CMK (cell line): ENCODE data around the gene CDCA5.
A peak's percentile ranks its signal among the peaks of the same experiment; 100 is the strongest.

ENCODE experiments used
- DNase-seq: peaks from one replicate; pipeline ENCODE4 v3.0.0-alpha.2; 2010; ENCODE audit warnings: low read depth

Gene CDCA5

DNA sequence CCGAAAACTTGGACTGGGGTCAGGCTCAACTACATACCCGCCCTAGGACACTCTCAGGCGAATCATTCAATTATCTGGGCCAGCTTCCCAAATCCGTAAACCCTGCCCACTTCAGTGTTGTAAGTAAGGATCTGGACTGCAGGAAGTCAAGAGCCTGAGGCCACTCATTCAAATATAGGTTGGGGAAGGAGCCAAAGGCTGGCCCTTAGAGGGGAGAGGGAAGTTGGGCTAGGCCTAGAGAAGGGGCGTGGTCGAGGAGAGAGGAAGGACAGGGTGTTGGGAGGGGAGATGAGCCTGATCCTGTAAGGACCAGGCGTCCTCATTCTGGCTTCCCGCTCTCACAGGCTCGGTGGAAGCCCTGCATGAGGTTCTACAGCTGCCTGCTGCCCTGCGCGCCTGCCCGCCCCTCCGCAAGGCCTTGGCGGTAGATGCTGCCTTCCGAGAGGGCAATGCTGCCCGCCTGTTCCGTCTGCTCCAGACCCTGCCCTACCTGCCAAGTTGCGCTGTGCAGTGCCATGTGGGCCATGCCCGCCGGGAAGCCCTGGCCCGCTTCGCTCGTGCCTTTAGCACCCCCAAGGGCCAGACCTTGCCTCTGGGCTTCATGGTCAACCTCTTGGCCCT is 39.8 kb downstream of the CDCA5 start:
- peak; percentile 58 for DNase-seq

DNA sequence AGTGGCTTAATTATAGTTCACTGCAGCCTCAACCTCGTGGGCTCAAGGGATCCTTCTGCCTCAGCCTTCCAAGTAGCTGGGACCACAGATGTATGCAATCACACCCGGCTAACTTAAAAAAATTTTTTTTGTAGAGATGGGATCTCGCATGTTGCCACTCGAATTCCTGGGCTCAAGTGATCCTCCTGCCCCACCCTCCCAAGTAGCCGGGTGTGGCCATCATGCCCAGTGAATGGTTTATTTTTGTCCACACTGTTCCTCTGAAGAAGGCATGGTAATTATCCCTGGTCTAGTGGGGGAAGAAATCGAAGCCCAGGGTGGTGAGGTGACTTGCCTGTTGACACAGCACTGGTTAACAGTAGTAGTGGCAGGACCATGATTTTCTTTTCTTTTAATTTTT is 40.9 kb downstream of the CDCA5 start:
- DNase-seq = no peak

- DNase-seq = peak; percentile 82
Measured at GRCh38 chr11:65040847-65041622, 42.8 kb downstream of the CDCA5 start, which contains the start of gene SAC3D1. Gene SAC3D1 (plus strand): TSS chr11:65041210. CDS start chr11:65041293, 83 bp downstream.

GRCh38 chr11:65040520-65040846 is 43.4 kb downstream of the CDCA5 start:
- no peak for DNase-seq

- DNase-seq = no peak
Measured at GRCh38 chr11:65036931-65037330, 46.9 kb downstream of the CDCA5 start.

- DNase-seq = no peak
Measured at GRCh38 chr11:65035579-65035978, 48.3 kb downstream of the CDCA5 start.

DNA sequence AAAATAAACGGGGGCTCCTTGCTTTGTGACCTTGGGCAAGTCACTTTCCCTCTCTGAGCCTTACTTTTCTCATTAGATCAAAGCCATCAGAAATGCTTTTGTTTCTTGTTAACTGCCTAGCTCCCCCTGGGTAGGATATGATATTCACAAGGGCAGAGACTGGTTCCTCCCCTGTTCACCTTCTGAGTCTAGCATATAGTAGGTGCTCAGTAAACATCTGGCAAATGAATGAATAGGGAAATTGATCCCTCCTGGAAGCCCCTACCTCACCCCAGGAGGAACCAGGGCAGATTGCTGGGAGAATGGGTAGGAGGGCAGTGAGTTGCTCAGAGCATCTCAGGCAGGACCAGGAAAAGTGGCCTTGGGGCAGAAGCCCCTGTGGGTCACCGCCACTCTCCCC is 49.4 kb downstream of the CDCA5 start:
- DNase-seq = no peak

DNA sequence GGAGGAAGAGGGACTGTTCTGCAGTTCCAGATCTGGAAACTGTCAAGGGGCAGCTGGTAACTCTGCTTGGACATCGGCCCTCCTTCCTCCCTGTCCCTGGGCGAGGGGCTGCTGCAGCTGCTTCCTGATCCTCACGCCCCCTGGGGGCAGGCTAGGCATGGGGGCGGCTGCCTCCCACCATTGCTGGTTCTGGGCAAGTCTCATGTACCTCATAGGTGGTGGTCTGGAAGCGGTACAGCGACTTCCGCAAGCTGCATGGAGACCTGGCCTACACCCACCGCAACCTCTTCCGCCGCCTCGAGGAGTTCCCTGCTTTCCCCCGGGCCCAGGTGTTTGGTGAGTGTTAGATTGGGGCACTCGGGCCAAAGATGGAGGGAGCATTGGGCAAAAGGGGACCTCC is 51.6 kb downstream of the CDCA5 start:
- no peak for DNase-seq
